HG03135 (cell line): Measurements from ENCODE around the gene MLLT6.

ENCODE experiments used
- ATAC-seq: cut with Tn5 transposase; IDR thresholded peaks from one replicate; pipeline ENCODE4 v1.9.1; 2021; ENCODE audit warnings: mild to moderate bottlenecking, moderate library complexity; ENCODE audit not compliant: unreplicated experiment

Gene MLLT6

DNA sequence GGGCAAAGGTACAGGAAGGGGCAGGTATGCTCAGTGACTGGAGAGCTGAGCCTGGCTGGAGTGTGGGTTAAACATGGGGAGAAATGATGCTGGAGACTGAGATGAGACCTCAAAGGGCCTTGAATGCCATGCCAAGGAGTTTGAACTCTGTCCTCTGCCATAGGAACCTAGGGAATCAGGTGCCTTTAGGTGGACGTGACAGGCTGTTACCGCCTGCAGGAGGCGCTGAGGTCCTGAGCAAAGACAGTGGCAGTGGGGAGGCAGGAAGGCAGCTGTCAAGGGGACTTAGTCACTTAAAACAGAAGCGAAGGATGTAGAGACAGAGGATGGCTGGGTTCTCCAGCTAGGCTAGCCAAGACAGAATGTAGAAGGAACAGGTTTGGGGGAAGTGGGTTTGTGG, 56.5 kb downstream of the MLLT6 start:
- no peak for ATAC-seq

DNA sequence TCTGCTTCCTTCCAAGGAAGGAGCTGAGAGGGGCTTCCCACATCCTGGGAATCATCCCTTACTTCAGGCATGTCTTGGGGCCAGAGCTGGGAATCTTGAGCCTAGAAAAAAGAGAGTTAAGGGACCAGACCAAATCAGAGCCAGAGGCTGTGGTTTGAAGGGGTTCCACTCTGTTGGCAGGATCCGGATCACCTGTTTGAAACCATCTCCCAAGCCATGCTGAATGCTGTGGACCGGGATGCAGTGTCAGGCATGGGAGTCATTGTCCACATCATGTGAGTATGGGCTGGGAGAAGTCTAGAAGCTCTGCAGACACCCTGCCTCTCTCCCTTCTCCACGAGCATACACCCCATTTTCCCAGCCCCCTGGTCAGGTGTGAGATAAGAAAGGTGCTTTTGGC, 57.2 kb downstream of the MLLT6 start:
- ATAC-seq = no peak

DNA sequence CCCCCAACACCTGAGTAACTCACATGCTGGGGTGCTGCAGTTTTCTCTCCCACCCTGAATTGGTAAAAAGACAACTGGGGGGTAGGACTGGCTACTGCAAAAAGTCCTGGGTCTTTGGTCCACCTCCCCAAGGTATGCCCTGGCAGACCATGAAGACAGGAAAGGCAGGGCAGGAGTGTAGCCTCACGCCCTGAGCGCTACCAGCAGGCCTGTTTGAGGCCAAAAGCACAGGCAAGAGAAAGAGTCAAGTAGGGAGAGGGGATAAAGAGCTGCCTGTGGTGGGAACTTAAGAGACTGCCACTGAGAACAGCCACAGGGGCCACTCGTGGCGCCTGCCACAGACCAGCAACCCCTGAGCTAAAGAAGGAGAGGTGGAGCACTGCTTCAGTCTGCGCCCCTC, 61.3 kb downstream of the MLLT6 start:
- ATAC-seq = no peak

DNA sequence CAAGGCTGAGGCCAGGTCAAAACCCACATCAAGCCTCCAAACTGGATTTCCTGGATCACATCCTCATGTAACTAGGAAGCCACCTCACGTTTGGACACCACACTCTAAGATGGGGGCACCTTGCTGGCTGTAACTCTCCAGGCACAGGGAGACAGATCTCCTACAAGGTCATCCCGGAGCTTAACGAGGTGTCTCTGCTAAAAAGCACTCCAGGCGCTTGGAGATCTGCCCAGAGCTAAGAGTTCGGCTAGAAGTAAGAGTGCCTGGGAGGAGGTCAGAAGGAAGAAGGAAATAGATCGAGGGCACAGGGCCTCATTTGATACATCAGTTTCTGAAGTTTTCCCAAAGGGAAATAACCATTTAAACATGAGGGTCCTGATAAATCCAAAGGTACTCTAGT, 63.3 kb downstream of the MLLT6 start:
- no peak for ATAC-seq

DNA sequence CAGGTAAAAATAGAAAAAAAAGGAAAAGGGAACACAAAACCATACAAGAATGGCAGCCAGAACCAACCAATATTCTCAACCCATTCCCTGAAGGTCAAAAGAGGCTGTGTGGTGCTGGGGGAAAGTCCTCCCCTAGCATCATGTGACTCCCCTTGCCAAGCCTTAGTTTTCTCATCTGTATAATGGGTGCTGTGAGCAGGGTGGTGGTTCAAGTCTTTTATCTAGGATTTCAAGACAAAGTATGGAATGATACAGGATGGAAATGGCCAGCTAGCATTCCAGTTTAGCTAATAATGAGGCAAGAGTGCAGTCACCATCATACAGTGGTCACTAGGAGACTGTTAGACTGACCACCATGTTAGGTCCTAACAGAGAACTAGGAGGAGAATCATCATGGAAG, 68.2 kb downstream of the MLLT6 start:
- no peak for ATAC-seq

DNA sequence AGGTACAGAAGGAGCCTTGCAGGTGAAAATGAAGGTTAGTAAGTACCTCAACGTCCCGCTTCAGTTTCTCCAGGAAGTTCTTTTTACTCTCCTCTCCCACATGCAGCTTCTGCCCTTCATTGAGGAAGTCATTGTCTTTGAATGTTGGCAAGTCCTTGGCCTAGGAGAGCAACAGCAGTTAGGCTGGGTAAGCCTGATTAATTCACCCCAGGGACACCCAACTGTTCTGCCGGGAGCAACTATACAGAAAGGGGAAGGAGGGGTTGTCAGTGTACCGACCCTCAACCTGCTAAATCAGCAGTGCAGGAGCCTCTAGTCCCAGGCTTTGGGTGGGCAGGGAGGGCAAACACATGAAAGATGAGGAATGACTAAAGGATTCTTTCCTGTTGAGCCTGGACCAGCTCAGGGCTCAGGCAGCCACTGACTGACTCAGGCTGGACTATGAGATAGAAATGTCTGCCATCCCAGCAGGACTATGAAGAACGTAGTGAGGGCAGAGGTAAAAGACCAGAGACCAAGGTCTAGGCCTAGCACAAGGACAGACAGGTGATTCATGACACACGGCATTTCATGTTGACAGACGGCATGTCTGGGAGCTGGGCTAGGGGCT, 72.7 kb downstream of the MLLT6 start:
- no peak for ATAC-seq
